Rectal smooth muscle tissue (tissue), 1 donor: ENCODE measurements around the gene PNMA6E.
"Not testable (repeated sequence)": the region's sequence is repeated elsewhere in the genome, so short reads cannot be mapped to it uniquely, and the experiment has no call there.

Experiments used
- H3K27ac ChIP-seq: one replicate; pipeline ENCODE4 v1.7.0; 2013; ENCODE audit warnings: low read depth, low read length, inconsistent platforms
- H3K27me3 ChIP-seq: one replicate; pipeline ENCODE4 v1.7.0; 2013; ENCODE audit warnings: low read length; ENCODE audit not compliant: control insufficient read depth, insufficient read depth
- H3K36me3 ChIP-seq: one replicate; pipeline ENCODE4 v1.7.0; 2013; ENCODE audit warnings: low read length; ENCODE audit not compliant: control insufficient read depth, insufficient read depth
- H3K4me1 ChIP-seq: one replicate; pipeline ENCODE4 v1.7.0; 2013; ENCODE audit warnings: low read length; ENCODE audit not compliant: control insufficient read depth, insufficient read depth
- H3K4me3 ChIP-seq: one replicate; pipeline ENCODE4 v1.7.0; 2013; ENCODE audit warnings: low read length
- H3K9ac ChIP-seq: one replicate; pipeline ENCODE4 v1.7.0; 2013; ENCODE audit warnings: low read length

PNMA6E gene

GRCh38 chrX:153411255-153411987, 10.3 kb upstream of the PNMA6E start, which contains the start of gene ZFP92:
ZFP92 (plus strand) TSS chrX:153411472; CDS start chrX:153418323, 6,851 bp downstream.
- H3K27me3 ChIP-seq, result peaks cover 6% of the 10 kb centered on the region
- peak within 1 kb of the TSS; percentile 55 for H3K4me3 ChIP-seq
- peak within 1 kb of the TSS; percentile 24 for H3K9ac ChIP-seq
- H3K4me1 ChIP-seq, result peaks cover 3% of the 10 kb centered on the region
- no peak within 1 kb of the TSS for H3K27ac ChIP-seq
- no peaks in the 10 kb centered on the region for H3K36me3 ChIP-seq

GRCh38 chrX:153410888-153411254, 9.7 kb upstream of the PNMA6E start:
- Histone ChIP-seq H3K27me3 (peaks cover 6% of the 10 kb centered on the region), H3K4me1 (peaks cover 3% of the 10 kb centered on the region), H3K27ac (no peak overlapping the region), H3K4me3 (peak overlapping the region; percentile 39), H3K9ac (no peak overlapping the region), H3K36me3 (no peaks in the 10 kb centered on the region)

- H3K36me3 ChIP-seq, result no peaks in the 10 kb centered on the region
- no peak overlapping the region for H3K9ac ChIP-seq
- H3K4me3 ChIP-seq, result no peak overlapping the region
- H3K4me1 ChIP-seq, result peaks cover 3% of the 10 kb centered on the region
- H3K27me3 ChIP-seq, result peaks cover 6% of the 10 kb centered on the region
- H3K27ac ChIP-seq, result no peak overlapping the region
Observed at GRCh38 chrX:153410373-153410772, 9.2 kb upstream of the PNMA6E start.

- Histone ChIP-seq H3K27ac (no peak overlapping the region), H3K9ac (no peak overlapping the region), H3K36me3 (no peaks in the 10 kb centered on the region), H3K4me3 (no peak overlapping the region), H3K4me1 (peaks cover 3% of the 10 kb centered on the region), H3K27me3 (peaks cover 8% of the 10 kb centered on the region)
Observed at GRCh38 chrX:153409414-153410101, 8.4 kb upstream of the PNMA6E start.

GRCh38 chrX:153408871-153409351, 7.8 kb upstream of the PNMA6E start:
- H3K27ac ChIP-seq, result no peak overlapping the region
- peaks cover 3% of the 10 kb centered on the region for H3K4me1 ChIP-seq
- no peak overlapping the region for H3K9ac ChIP-seq
- H3K4me3 ChIP-seq, result no peak overlapping the region
- H3K36me3 ChIP-seq, result no peaks in the 10 kb centered on the region
- H3K27me3 ChIP-seq, result peaks cover 8% of the 10 kb centered on the region

GRCh38 chrX:153408221-153408721, 7.1 kb upstream of the PNMA6E start:
- Histone ChIP-seq H3K36me3 (no peaks in the 10 kb centered on the region), H3K4me3 (no peak overlapping the region), H3K9ac (no peak overlapping the region), H3K4me1 (peaks cover 3% of the 10 kb centered on the region), H3K27me3 (peaks cover 8% of the 10 kb centered on the region), H3K27ac (no peak overlapping the region)

- Histone ChIP-seq H3K27me3 (peaks cover 5% of the 10 kb centered on the region), H3K4me3 (no peak overlapping the region), H3K36me3 (no peaks in the 10 kb centered on the region), H3K9ac (no peak overlapping the region), H3K27ac (no peak overlapping the region), H3K4me1 (peaks cover 3% of the 10 kb centered on the region)
Observed at GRCh38 chrX:153407736-153408135, 6.6 kb upstream of the PNMA6E start.

GRCh38 chrX:153406903-153407302, 5.8 kb upstream of the PNMA6E start:
- Histone ChIP-seq H3K27ac (no peak overlapping the region), H3K9ac (no peak overlapping the region), H3K36me3 (no peaks in the 10 kb centered on the region), H3K4me1 (peaks cover under 1% of the 10 kb centered on the region), H3K4me3 (no peak overlapping the region), H3K27me3 (peaks cover 2% of the 10 kb centered on the region)

GRCh38 chrX:153406011-153406410, 4.9 kb upstream of the PNMA6E start:
- Histone ChIP-seq H3K4me1 (no peaks in the 10 kb centered on the region), H3K4me3 (no peak overlapping the region), H3K36me3 (no peaks in the 10 kb centered on the region), H3K27me3 (peaks cover 2% of the 10 kb centered on the region), H3K27ac (no peak overlapping the region), H3K9ac (no peak overlapping the region)

GRCh38 chrX:153405426-153405825, 4.3 kb upstream of the PNMA6E start:
- H3K27ac ChIP-seq, result no peak overlapping the region
- H3K27me3 ChIP-seq, result peaks cover 2% of the 10 kb centered on the region
- H3K4me3 ChIP-seq, result no peak overlapping the region
- no peaks in the 10 kb centered on the region for H3K36me3 ChIP-seq
- H3K9ac ChIP-seq, result no peak overlapping the region
- H3K4me1 ChIP-seq, result no peaks in the 10 kb centered on the region

- not testable (repeated sequence) for H3K27ac ChIP-seq, H3K36me3 ChIP-seq, H3K9ac ChIP-seq, H3K4me3 ChIP-seq, H3K4me1 ChIP-seq, H3K27me3 ChIP-seq
Observed at GRCh38 chrX:153404333-153404732, 3.2 kb upstream of the PNMA6E start.

- Histone ChIP-seq H3K27me3 (peaks cover 2% of the 10 kb centered on the region), H3K4me1 (no peaks in the 10 kb centered on the region), H3K36me3 (no peaks in the 10 kb centered on the region), H3K27ac (no peak overlapping the region), H3K9ac (no peak overlapping the region), H3K4me3 (no peak overlapping the region)
Observed at GRCh38 chrX:153400146-153401132, 711 bp downstream of the PNMA6E start.
